ENCODE results near the gene NUTM2F. TPM values are rescaled to one million over a fixed set of nuclear protein-coding genes. Genes with fewer than 3 reads are reported as not detected.
"Not testable (repeated sequence)": the region's sequence is repeated elsewhere in the genome, so short reads cannot be mapped to it uniquely, and the experiment has no call there.

The NUTM2F gene, protein sequence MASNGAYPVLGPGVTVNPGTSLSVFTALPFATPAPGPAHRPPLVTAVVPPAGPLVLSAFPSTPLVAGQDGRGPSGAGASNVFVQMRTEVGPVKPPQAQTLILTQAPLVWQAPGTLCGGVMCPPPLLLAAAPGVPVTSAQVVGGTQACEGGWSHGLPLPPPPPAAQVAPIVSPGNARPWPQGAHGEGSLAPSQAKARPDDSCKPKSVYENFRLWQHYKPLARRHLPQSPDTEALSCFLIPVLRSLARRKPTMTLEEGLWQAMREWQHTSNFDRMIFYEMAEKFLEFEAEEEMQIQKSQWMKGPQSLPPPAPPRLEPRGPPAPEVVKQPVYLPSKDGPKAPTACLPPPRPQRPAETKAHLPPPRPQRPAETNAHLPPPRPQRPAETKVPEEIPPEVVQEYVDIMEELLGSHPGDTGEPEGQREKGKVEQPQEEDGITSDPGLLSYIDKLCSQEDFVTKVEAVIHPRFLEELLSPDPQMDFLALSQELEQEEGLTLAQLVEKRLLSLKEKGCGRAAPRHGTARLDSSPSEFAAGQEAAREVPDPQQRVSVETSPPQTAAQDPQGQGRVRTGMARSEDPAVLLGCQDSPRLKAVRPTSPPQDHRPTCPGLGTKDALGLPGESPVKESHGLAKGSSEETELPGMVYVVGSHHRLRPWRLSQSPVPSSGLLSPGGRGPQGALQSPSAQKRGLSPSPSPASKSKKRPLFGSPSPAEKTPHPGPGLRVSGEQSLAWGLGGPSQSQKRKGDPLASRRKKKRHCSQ
- total RNA-seq (2014; rRNA removed; shearing (Covaris generic)) = not detected in 2 replicates

DNA sequence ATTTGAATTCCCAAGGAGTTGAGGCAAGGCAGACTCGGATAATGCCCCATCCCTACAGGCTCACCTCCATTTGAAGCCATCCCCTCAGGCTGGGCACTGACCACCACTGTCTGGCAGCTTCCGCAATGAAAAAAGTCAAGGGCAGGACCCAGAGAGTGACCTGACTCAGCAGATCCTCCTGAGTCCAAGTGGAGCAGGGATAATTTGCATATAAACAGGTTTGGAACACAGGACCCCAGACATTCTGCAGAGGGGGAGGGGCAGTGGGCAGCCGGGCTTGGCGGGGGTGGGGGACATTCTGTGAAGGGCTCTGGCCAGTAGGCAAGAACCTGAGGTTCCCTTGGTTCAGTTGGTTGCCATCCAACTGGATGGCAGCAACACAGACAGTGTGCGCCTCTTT, at the start of gene NUTM2F:
NUTM2F (minus strand) TSS at position 101 of the 400 bp plus-strand sequence; CDS start at position 80, 21 bp downstream.
- DNase-seq (ENCODE audit: low read depth) = not testable (repeated sequence)

DNA sequence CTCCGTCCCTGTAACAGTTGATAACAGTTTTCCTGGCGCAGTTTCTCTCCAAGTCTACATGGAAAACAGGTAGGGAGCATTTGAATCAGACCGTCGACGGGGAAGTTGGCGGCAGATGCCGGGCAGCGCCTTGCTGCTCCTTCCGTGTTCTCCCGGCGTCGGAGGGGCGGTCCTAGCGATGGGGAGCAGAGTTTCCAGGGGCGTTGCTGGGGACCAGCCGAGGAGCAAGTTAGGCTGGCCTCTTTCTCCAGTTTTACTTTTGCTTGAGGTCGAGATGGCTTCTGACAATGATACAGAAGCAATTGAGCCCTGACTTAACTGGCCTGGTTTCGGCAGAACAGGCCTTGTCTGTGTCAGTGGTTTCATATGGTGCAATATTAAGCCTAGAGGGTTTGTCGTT, 46.8 kb upstream of the NUTM2F start:
- DNase-seq (ENCODE audit: low read depth) = not testable (repeated sequence)

DNA sequence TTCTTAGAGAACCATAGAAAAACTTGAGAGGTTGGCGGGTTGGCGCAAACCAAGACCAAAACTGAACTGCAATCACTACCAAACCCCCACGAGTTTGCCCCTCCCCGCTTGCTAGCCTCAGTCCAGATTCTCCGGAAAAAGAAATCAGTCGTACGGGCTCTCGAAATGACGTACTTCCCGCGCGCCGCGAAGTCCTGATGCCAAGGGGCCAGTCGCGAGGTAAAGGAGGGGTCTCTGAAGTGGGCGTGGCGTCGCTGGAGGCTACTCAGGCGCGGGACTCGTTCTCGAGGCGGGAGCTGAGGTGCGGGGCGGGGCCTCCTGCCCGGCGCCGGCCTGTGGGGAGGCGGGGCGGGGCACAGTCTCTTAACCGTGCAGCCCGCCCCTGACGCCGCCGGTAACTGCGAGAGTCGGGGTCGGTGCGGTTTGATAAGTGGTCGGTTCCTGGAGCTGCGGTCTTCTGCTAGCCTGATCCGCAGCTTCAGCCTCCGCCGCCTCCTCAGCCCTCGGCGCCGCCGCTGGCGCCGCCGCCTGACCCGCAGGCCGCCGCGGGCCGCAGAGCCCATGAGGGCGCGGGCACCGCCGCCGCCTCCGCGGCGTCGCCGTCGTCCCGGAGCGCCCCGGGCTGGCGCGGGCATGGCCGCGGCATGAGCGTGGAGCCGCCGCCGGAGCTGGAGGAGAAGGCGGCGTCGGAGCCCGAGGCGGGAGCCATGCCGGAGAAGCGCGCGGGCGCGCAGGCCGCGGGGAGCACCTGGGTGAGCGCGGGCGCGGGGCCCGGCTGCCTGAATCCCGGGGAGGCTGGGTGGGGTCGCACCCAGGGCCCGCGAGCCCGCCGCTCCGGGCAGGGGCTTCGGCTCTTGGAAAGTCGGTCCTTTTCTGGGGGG, 46.0 kb upstream of the NUTM2F start:
- DNase-seq (ENCODE audit: low read depth) = peak; percentile 95

DNA sequence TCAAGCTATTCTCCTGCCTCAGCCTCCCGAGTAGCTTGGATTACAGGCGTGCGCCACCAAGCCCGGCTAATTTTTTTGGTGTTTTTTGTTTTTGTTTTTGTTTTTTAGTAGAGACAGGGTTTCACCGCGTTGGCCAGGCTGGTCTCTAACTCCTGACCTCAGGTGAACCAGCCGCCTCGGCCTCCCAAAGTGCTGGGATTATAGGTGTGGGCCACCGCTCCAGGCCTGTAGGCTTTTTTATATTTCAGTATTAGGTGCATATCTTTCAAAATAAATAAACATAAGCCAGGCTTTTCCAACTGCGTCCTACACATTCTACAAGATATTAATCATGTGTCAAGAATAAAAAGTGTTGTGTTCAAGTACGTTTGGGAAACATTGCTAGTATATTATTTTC, 45.3 kb upstream of the NUTM2F start:
- DNase-seq (ENCODE audit: low read depth) = not testable (repeated sequence)

DNA sequence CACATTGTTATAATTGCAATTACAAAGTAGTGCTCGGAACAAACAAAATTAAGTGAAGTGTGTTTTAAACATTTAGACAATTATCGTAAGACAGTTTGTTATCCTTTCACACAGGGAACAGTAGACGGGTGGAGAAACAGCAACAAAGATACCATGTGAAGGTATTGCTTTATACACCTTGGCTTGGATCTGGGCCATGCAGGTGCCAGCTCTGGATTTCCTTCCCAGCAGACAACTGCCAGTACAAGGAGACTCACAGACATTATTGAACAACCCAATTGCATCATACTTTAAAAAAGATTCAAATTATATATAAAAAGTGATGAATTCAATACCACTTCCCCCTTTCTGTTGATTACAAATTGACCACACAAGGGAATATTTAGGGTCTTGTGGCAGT, 41.8 kb upstream of the NUTM2F start:
- not testable (repeated sequence) for DNase-seq (ENCODE audit: low read depth)

DNA sequence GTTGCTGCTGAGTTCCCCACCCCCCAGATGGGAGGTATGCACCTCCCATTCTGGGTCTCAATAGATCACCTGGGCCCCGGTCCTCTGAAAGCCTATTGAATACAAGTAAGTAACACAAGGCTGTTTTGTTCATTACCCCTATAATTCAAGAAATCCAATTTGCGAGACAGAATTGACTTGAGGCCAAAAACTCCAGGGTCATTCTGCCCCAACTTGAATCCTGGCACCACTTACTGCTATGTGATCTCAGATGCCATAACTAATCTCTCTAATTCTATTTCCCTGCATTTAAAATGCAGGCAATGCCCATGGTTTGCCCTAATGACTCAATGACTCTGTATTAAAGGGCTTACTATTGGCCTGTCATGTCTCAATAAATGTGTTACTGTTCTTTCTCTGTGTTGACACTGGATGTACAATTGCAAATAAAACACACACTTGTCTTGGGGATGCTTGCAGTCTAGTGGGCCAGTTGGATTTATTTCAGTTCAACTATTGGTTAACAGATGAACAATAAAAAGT, 35.7 kb upstream of the NUTM2F start:
- not testable (repeated sequence) for DNase-seq (ENCODE audit: low read depth)

DNA sequence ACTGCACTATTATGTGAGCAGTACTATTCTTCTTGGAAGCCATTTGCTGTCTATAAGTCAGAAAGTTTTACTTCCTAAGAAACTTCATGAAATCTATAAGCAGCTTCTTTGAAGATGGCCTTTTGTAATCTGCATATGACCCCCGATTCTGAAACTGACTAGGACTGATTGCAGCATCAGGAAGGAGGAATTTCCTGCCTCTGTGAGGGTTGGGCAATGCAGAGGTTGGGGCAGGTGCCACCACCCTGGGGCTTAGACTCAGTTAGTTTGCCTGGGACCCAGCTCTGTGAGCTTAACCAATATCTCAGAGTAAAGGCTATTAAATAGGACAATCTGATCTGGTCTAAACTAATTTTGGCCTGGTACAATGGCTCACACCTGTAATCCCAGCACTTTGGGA, 28.7 kb upstream of the NUTM2F start:
- not testable (repeated sequence) for DNase-seq (ENCODE audit: low read depth)

DNA sequence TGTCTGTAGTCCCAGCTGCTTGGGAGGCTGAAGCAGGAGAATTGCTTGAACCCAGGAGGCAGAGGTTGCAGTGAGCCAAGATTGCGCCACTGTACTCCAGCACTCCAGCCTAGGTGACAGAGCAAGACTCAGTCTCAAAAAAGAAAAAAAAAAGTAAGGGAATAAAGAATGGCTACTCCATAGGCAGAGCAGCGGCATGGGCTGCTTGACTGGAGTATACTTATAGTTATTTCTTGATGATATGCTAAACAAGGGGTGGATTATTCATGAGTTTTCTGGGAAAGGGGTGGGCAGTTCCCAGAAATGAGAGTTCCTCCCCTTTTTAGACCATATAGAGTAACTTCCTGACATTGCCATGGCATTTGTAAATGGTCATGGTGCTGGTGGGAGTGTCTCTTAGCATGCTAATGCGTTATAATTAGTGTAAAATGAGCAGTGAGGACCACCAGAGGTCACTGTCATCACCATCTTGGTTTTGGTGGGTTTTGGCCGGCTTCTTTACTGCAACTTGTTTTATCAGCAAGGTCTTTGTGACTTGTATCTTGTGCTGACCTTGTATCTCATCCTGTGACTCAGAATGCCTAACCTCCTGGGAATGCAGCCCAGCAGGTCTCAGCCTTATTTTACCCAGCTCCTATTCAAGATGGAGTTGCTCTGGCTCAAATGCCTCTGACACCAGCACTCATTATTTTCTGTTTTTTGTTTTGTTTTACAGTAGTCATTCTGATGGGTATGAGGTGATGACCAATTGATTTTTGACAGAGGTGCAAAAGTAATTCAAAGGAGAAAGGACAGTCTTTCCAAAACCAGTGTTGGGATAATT, 23.7 kb upstream of the NUTM2F start:
- not testable (repeated sequence) for DNase-seq (ENCODE audit: low read depth)

DNA sequence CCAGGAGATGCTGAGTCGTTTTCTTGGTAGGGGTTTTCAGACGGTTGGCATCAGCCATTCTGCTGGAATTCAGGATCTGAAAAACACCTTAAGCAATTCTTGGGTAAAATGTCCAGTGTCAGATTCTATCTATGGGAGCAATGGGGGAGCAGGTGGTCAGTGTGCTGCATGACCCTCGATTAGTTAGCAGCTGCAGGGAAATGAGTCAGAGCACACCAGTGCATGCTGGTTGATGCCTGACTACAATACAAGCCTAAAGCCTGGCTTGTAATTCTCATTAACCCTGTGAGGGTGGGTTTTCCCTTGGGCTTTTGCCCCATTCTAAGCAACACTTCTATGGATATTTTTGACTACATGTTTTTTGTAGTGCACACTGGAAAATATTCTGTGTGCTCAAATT, 20.3 kb upstream of the NUTM2F start:
- not testable (repeated sequence) for DNase-seq (ENCODE audit: low read depth)

DNA sequence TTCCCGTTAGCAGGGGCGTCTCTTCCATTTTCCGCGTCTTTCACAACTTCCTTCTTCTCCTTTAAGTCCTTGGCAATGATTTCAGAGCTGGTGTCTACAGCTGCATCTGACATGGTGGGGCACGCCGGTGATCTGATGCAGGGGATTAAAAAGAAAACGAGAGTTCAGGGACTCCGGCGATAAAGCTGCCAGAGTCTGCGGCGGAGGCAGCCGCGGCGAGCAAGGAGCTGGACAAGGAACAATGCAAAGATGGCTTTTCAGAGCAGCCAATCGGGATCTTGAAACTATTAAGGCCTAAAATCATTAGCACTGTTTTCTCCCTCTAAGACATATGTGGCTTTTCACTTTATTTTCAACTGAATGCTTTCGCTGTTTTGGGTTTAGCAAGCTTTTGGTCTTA, 19.0 kb upstream of the NUTM2F start:
- DNase-seq (ENCODE audit: low read depth) = not testable (repeated sequence)

DNA sequence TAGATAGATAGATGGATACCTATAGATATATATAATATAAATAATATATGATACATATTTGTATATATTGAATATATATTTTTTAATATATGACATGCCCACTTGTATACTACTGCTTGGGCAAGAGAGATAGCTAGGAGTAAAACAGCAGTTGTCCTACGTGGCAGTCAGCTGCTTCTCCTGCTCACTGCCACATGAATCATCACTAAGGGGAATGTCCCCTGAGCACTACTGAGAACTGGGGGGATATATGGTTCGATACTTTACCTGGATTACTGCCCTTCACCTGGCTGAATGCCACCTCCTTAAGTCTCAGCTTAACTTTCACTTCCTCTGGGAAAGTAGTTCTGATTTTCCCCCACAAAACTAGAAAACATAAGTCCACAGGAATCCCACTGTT, 13.3 kb upstream of the NUTM2F start:
- DNase-seq (ENCODE audit: low read depth) = not testable (repeated sequence)

DNA sequence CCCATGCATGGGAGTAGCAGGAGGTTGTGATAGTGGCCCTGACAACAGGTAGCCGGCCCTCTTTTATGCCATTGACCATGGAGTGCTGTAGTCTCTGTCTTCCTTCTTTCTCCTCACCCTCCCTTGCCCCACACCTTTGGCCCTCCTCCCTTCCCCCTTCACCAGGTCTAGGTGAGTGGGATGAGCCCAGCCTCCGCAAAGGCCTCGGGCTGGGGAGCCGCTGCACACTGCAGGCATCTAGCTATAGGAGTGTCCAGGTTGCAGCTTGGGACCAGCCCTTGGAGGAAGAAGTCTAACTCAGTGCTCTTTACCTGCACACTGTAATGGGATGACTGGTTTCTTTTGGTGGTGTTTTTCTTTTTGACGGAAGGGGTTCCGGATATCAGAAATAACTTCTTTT, 12.3 kb upstream of the NUTM2F start:
- not testable (repeated sequence) for DNase-seq (ENCODE audit: low read depth)

DNA sequence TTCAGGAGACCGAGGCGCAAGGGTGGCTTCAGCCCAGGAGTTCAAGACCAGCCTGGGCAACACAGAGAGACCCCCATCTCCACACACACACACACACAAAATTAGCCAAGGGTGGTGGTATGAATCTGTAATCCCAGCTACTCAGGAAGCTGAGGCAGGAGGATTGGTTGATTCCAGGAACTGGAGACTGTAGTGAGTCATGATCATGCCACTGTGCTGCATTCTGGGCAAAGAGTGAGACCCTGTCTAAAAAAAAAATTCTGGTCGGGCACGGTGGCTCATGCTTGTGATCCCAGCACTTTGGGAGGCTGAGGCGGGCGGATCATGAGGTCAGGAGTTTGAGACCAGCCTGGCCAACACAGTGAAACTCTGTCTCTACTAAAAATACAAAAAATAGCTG, 11.2 kb upstream of the NUTM2F start:
- DNase-seq (ENCODE audit: low read depth) = not testable (repeated sequence)

DNA sequence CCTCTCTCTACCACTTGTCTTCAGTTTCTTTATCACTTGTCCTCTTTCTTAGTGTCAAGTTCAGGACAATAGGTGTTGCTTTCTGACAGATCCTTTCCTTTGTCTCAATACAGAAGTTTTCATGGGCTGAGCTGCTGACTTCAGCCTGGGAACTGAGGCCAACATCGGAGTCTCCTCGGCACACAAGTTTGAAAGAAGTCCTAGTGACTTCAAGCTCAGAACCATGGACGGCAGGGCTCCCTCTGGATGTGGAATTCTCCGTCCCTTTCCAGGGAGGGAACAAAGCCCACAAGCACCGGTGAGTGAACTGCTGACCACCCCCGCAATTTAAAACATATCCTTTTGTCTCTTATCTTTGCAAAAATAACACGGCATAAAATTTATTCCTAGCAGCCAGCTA, 10.3 kb upstream of the NUTM2F start:
- DNase-seq (ENCODE audit: low read depth) = not testable (repeated sequence)

DNA sequence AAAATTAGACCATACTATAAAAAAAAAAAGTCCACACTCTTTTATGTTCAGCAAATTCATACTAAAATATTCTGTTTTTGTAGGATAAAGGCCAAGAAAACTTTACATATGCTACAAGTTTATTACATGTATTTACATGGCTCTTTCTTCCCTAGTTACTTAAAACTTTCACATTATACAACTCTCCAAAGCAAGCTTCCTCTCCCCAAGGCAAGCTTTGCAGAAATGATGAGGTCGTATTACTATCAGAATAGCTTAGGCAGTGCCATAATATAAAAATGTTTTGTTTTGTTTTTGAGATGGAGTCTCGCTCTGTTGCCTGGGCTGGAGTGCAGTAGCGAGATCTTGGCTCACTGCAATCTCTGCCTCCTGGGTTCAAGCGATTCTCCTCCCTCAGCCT, 8.0 kb upstream of the NUTM2F start:
- DNase-seq (ENCODE audit: low read depth) = not testable (repeated sequence)

DNA sequence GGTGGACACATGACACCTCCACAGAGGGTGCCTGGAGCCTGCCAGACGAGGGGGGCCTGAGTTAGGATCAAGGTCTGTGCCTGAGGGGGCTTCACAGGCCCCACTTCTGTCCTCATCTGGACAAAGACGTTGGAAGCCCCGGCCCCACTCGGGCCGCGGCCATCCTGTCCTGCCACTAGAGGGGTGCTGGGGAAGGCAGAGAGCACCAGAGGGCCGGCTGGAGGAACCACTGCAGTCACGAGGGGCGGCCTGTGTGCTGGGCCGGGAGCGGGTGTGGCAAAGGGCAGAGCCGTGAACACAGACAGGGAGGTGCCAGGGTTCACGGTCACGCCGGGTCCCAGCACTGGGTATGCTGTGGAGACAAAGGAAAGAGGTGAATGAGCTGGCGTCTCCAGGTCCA, 2.9 kb downstream of the NUTM2F start:
- not testable (repeated sequence) for DNase-seq (ENCODE audit: low read depth)

DNA sequence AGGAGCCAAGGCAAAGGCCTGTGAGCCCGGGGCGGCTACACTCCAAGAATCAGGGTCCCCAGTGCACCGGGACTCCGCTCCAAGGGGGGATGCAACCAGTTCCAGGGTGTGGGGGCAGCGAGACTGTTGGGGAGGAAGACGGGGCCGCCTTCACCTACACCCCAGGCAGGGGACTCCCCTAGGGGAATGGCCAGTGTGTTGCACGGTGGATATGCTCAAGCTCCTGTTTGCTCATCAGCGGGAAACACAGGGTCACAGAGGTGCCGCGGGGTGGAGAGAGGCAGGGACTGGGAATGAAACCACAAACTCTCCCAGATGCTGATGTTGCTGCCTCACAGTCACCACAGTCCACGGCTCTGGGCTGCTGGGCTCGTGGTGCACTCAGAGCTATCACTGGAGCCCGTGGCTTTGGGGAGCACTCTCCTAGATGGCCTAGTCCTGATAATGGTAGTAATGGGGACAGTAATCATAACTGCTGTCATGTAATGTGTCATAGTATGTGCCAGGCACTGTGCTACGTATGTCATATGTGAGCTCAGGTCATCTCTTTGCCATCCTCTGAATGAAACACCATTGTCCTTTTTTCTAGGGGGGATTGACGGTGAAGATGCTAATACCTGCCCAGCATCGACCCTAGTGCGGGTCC, 5.2 kb downstream of the NUTM2F start:
- not testable (repeated sequence) for DNase-seq (ENCODE audit: low read depth)

DNA sequence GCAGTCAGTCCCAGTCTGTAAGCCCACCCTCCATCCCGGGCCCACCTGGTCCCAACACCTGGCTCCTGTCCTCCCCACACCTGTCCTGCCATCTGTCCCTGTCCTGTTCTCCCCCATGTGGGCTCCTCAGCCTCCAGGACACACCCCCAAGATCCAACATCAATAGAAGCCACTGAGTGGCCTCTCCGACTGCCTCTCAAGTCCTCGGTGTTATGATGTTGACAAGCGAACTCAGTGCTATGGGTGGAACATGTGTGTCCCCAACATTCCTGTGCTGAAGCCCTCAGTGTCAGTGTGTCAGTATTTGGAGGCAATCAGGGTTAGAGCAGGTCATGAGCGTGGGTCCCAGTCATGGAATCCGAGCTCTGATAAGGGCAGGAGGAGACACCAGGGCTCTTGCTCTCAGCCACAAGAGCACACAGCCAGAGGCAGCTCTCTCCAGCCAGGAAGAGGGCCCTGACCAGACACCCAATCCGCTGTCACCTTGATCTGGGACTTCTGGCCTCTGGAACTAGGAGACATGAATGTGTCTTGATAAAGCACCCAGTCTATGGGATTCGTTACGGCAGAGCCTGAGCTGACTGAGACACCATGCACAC, 6.0 kb downstream of the NUTM2F start:
- not testable (repeated sequence) for DNase-seq (ENCODE audit: low read depth)

DNA sequence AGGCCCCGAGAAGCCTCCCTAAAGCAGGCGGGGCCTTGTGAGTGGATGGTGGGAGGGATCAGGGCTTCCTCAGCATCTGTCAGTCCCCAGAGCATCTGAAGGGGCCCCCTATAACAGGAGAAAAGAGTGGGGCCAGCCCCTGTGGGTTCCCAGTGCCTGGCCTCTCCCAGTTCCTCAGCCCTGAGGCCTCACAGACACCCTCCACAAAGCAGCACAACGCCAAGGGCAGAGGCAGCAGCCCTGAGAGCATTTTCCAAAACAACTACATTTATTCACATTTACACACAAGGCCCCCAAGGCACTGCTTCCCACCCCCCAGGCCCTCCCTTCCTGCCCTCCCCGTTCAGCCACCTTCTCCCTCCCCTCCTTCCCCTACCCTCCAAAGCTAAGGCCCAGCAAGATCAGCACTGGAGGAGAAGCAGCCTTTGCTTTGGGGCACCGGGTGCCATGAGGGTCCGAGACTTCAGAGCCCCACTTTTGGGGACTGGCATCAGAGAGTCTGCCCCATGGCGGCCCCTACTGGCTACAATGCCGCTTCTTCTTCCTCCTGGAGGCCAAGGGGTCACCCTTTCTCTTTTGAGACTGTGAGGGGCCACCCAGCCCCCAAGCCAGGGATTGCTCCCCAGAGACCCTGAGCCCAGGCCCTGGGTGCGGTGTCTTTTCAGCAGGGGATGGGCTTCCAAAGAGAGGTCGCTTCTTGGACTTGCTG, 10.3 kb downstream of the NUTM2F start:
- not testable (repeated sequence) for DNase-seq (ENCODE audit: low read depth)
